Ramos (cell line): ENCODE measurements around the gene FMO3.

Experiments
- in situ Hi-C: fragments of 300-500 bp; cut with MboI; formaldehyde crosslinking; loops from one replicate; pipeline ENCODE4 v1.14.3; 2022; ENCODE audit warnings: low sequenced_read_pairs; ENCODE audit not compliant: unreplicated experiment

The FMO3 gene

GRCh38 chr1:171113382-171113781 lies 22.7 kb downstream of the FMO3 start:
- in situ Hi-C loops = no loop called here

- in situ Hi-C loops = no loop called here
Observed at GRCh38 chr1:171115280-171115897, 24.7 kb downstream of the FMO3 start.

GRCh38 chr1:171116676-171117075 lies 26.0 kb downstream of the FMO3 start:
- in situ Hi-C loops = no loop called here

- in situ Hi-C loops = no loop called here
Observed at GRCh38 chr1:171117085-171117484, 26.4 kb downstream of the FMO3 start.

GRCh38 chr1:171119648-171120047 lies 28.9 kb downstream of the FMO3 start:
- in situ Hi-C loops = no loop called here

- in situ Hi-C loops = no loop called here
Observed at GRCh38 chr1:171122299-171122698, 31.6 kb downstream of the FMO3 start.

GRCh38 chr1:171122893-171123292 lies 32.2 kb downstream of the FMO3 start:
- in situ Hi-C loops = no loop called here

DNA sequence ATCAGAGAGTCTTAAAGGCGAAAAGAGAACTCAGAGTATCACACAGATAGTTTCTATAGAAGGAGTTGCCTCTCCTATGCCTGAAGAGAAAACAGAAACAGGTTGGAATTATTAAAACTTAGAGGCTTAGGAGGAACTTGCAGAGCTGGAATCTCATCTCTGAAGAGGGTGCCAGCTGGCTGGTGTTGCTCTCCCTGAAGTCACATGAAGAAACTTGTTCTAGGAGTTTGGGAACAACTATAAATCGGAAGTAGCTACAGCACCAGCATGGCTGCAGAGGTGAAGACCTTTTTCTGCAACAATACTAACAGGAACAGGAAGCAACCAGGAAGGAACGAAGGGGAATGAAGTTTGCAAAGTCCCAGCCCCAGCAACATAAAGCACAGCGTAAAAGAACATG lies 35.8 kb downstream of the FMO3 start:
- in situ Hi-C loops = no loop called here

GRCh38 chr1:171127099-171127498 lies 36.4 kb downstream of the FMO3 start:
- in situ Hi-C loops = no loop called here

- in situ Hi-C loops = no loop called here
Observed at GRCh38 chr1:171127501-171127900, 36.8 kb downstream of the FMO3 start.

- in situ Hi-C loops = no loop called here
Observed at GRCh38 chr1:171128463-171128862, 37.8 kb downstream of the FMO3 start.

DNA sequence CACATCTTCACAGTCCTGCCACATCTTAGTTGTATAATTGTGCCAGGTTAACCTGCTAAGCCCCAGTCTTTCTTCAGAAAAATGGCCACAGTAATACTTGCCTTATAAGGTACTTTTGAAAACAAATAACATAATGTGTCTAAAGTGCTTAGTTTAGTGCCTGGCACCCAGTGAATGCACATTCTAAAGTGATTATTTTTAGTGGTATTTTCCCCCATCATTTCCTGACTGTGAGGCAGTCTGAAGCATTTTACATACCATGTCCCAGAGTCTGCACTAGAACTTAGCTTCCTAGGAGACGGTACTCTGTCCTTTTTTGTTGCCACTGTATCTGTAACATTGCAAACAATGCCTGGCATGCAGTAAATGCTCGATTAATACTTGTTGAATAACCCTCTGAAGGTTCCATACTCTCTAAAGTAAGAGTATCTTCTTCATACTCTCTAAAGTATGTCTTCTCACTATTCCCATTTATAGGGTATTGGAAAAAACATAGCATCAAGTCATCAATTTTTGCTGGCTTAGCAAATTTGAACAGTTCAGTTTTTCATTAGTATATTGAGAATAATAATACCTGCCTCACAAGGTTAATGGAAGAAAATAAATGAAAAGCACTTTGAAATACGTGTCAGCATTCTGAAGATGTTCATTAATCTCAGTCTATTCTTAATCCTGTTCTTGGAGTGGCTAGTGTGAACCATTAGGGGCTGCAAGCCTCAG lies 43.7 kb downstream of the FMO3 start:
- in situ Hi-C loops = no loop called here

GRCh38 chr1:171137580-171137979 lies 46.9 kb downstream of the FMO3 start:
- in situ Hi-C loops = no loop called here

GRCh38 chr1:171138980-171139379 lies 48.3 kb downstream of the FMO3 start:
- in situ Hi-C loops = no loop called here

- in situ Hi-C loops = no loop called here
Observed at GRCh38 chr1:171139890-171140289, 49.2 kb downstream of the FMO3 start.

GRCh38 chr1:171140401-171140800 lies 49.7 kb downstream of the FMO3 start:
- in situ Hi-C loops = no loop called here

DNA sequence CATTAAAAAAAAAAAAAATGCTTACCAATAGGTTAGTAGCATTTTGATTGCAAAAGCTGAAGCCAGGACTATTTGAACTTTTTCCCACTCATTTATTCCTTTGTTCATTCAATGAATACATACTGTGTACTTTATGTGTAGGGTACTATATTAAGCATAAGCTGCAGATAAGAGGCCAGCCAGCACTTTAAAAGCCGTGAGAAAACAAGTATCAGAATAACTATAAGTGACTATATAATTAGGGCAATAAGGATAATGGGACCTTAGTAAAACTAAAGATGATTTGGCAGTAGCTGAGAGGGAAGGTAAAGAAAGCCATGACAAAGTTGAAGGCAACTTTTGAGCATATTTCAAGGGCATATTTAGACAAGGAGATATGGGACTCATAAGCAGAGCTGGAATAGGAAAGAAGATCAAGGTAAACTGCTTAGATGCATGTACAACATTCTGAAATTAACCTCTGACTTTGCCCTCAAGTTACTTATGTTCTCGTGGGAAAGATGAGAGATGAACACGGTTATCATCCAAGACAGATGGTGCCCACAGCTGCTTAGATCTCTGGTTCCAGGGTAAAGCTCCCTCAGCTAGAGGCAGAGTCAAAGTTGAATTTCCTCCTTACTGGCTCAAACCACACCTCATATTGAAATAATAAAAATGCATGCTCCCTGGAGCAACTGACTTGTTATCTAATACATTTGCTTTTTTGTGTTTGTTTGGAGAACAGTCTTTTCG lies 50.4 kb downstream of the FMO3 start:
- in situ Hi-C loops = no loop called here

DNA sequence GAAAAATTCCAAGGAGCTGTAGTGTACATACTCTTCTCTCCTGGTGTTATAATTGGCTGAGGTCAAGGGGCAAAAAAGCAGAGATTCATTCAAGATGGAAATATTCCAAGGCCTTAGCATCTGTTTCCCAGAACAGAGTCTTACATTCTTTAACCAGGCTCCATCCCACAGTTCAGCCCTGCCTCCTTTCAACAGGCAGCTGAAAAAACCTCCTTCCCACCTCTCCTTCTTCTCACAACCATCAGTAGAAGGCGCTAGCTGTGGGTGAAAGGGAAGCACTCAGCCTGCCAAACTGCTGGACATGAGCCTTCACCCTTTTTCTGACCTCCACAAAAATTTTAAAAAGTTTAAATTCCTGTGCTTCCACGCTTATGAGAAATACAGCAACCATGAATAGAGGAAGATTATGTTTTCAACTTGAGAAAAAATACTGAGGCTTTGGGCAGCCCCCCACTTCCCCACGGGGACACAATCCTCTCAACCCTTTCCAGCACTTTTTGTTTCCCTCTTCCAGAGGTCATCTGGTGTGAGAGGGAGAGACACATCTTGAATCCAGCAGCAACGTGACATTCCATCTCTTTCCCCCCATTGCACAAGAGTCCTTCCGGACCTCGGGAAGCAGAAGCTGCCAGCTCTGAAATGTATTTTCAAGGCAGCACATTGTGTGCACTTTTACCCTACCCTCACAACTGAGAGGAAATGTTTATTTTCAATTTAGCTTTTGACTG lies 51.1 kb downstream of the FMO3 start:
- in situ Hi-C loops = no loop called here

DNA sequence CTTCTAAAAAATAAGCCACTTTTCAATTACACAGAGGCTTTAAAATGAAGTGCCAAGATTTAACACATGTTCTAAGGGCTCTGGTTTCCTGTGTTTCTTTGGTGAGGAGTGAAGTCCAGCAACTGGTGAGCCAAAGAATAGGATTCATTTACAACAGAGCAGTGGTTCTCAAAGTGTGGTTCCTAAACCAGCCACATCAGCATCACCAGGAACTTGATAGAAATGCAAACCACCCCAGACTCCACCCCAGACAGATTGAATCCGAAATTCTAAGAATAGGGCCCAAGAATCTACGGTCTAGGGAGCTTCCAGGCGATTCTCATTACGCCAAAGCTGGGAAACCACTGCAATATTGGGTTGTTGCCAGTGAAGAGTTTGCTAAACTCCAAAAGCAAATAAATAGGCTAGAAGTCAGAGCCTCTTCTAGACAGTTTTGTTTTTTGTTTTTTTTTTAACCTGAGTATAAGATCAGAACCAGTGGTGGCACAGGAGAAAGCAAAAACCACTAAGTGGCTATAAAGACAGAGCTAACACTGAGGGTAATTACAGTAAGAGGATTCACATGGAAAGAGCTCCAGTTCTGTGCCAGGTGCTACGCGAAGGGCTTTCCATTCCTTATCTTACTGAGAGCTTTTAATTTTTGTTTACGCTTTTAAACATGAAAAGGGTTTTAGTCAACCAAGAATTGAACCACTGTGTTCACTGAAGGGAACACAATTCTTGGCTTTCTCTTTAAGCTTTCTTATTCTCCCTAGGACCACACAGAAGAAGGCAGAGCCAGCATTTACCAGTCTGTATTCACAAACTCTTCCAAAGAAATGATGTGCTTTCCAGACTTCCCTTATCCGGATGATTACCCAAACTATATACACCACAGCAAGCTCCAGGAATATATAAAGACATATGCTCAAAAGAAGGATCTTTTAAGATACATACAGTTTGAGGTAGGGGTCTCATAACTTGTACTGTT lies 52.0 kb downstream of the FMO3 start:
- in situ Hi-C loops = no loop called here

GRCh38 chr1:171150156-171150555 lies 59.5 kb downstream of the FMO3 start:
- in situ Hi-C loops = no loop called here
